HCT116 (cell line): ENCODE data around the gene PHLDA1. TPM values are rescaled to one million over a fixed set of nuclear protein-coding genes. Genes with fewer than 3 reads are reported as not detected.

ENCODE experiments used
- ATAC-seq: fragments of 200-7000 bp; cut with Tn5 transposase; 2 replicates; pipeline ENCODE4 v1.9.1; 2020; ENCODE audit warnings: mild to moderate bottlenecking, moderate library complexity
- BruUV-seq: library from RNA; stranded (reverse); fragments of 400-500 nt; replicated peaks from 2 replicates; lab custom pipeline; 2021; lab: Mats Ljungman, UMichigan
- CTCF ChIA-PET: fragments of 300-600 bp; sonication (Branson Sonifier 250); formaldehyde crosslinking; loops from one replicate; lab custom pipeline; 2021; ENCODE audit warnings: antibody characterized with exemption; lab: Charles Lee
- POLR2A ChIA-PET: fragments of 300-600, 350-600 bp; sonication (Branson Sonifier 250); formaldehyde crosslinking; loops from one replicate; lab custom pipeline; 2021; ENCODE audit warnings: antibody characterized with exemption; lab: Charles Lee
- RAD21 ChIA-PET, 2 experiments: fragments of 300-600 bp; sonication (Branson Sonifier 250); formaldehyde crosslinking; loops; one replicate each; lab custom pipeline; 2023; ENCODE audit warnings: low total read pairs in 2 of 2; ENCODE audit not compliant: uncharacterized antibody in 2 of 2, unreplicated experiment in 2 of 2, low non-redundant PET in 1 of 2; lab: Charles Lee
- DNase-seq: peaks from one replicate; pipeline ENCODE4 v3.0.0-alpha.2; 2010; ENCODE audit warnings: low read depth, low spot score
- H2AFZ ChIP-seq: fragments of 200-600 bp; shearing (Covaris generic), sonication (generic); 2 replicates; pipeline ENCODE4 v1.6.1; 2017; ENCODE audit warnings: low read depth, mixed run types, mixed read lengths, antibody characterized with exemption, low read length; ENCODE audit not compliant: poor library complexity, severe bottlenecking
- H3K27ac ChIP-seq: 2 replicates; pipeline ENCODE4 v1.5.1; 2012; ENCODE audit warnings: low read depth, low read length
- H3K27me3 ChIP-seq: fragments of 200-600 bp; sonication (generic); 2 replicates; pipeline ENCODE4 v1.6.1; 2016; ENCODE audit warnings: mixed run types, low read length, mixed read lengths; ENCODE audit not compliant: insufficient read depth
- H3K36me3 ChIP-seq, 2 experiments: fragments of 200-500 bp in 1 of 2; fragments of 200-600 bp in 1 of 2; sonication (Bioruptor generic) in 1 of 2; sonication (generic) in 1 of 2; 2 replicates each; pipeline versions ENCODE4 v1.5.1 to v1.6.1; 2014 to 2016; ENCODE audit warnings: low read length in 2 of 2, inconsistent platforms in 1 of 2, mixed read lengths in 1 of 2, mixed run types in 1 of 2; ENCODE audit not compliant: insufficient read depth in 2 of 2, control insufficient read depth in 1 of 2
- H3K4me1 ChIP-seq, 2 experiments: fragments of 200-600 bp in 1 of 2; sonication (generic) in 1 of 2; 2 replicates each; pipeline versions ENCODE4 v1.5.1 to v1.6.1; 2012 to 2017; ENCODE audit warnings: low read length in 2 of 2, inconsistent platforms in 1 of 2, mild to moderate bottlenecking in 1 of 2, mixed read lengths in 1 of 2, mixed run types in 1 of 2, moderate library complexity in 1 of 2; ENCODE audit not compliant: insufficient read depth in 2 of 2, control insufficient read depth in 1 of 2
- H3K4me2 ChIP-seq: fragments of 200-600 bp; sonication (generic); 2 replicates; pipeline ENCODE4 v1.6.1; 2017; ENCODE audit warnings: mixed run types, low read length, mixed read lengths
- H3K4me3 ChIP-seq, 2 experiments: fragments of 200-600 bp in 1 of 2; sonication (generic) in 1 of 2; replicated peaks in 1 of 2; 2 replicates each; pipeline ENCODE4 v1.5.1; 2011 to 2016; ENCODE audit warnings: low read length in 2 of 2, control low read depth in 1 of 2, low read depth in 1 of 2, mild to moderate bottlenecking in 1 of 2, mixed read lengths in 1 of 2, mixed run types in 1 of 2
- H3K79me2 ChIP-seq: fragments of 200-600 bp; sonication (generic); 2 replicates; pipeline ENCODE4 v1.6.1; 2017; ENCODE audit warnings: mild to moderate bottlenecking, mixed run types, low read length, moderate library complexity, mixed read lengths; ENCODE audit not compliant: insufficient read depth
- H3K9ac ChIP-seq: fragments of 200-600 bp; sonication (generic); 2 replicates; pipeline ENCODE4 v1.6.1; 2016; ENCODE audit warnings: low read length, mixed read lengths
- H3K9me2 ChIP-seq: fragments of 200-600 bp; sonication (generic), shearing (Covaris generic); 2 replicates; pipeline ENCODE4 v1.6.1; 2017; ENCODE audit warnings: mixed run types, mild to moderate bottlenecking, moderate library complexity; ENCODE audit not compliant: insufficient read depth
- H3K9me3 ChIP-seq, 2 experiments: fragments of 200-500 bp in 1 of 2; fragments of 200-600 bp in 1 of 2; sonication (Bioruptor generic) in 1 of 2; sonication (generic) in 1 of 2; 2 replicates each; pipeline ENCODE4 v1.6.1; 2014 to 2017; ENCODE audit warnings: low read length in 2 of 2, mixed read lengths in 2 of 2, inconsistent platforms in 1 of 2, low read depth in 1 of 2, mild to moderate bottlenecking in 1 of 2, mixed run types in 1 of 2, moderate library complexity in 1 of 2; ENCODE audit not compliant: control insufficient read depth in 1 of 2, insufficient read depth in 1 of 2
- H4K20me1 ChIP-seq: fragments of 200-600 bp; sonication (generic), shearing (Covaris generic); 2 replicates; pipeline ENCODE4 v1.6.1; 2017; ENCODE audit warnings: mixed run types, mild to moderate bottlenecking, moderate library complexity; ENCODE audit not compliant: insufficient read depth
- CBX3 ChIP-seq: IDR thresholded peaks from 2 replicates; pipeline ENCODE4 v1.6.1; 2012; ENCODE audit warnings: low read depth
- CEBPB ChIP-seq: IDR thresholded peaks from 2 replicates; pipeline ENCODE4 v1.6.1; 2012; ENCODE audit warnings: low read depth
- EZH2 ChIP-seq: fragments of 200-600 bp; sonication (generic); IDR thresholded peaks from 2 replicates; pipeline ENCODE4 v1.6.1; 2017; ENCODE audit warnings: antibody characterized with exemption, mixed run types
- EZH2phosphoT487 ChIP-seq: fragments of 200-600 bp; IDR thresholded peaks from 2 replicates; pipeline ENCODE4 v1.6.1; 2018; ENCODE audit warnings: antibody characterized with exemption, borderline replicate concordance
- RAD21 ChIP-seq: IDR thresholded peaks from 2 replicates; pipeline ENCODE4 v1.6.1; 2012; ENCODE audit warnings: low read depth, mild to moderate bottlenecking
- SP1 ChIP-seq: IDR thresholded peaks from 2 replicates; pipeline ENCODE4 v1.6.1; 2012; ENCODE audit warnings: low read depth
- TCF7L2 ChIP-seq: IDR thresholded peaks from 2 replicates; pipeline ENCODE4 v1.7.0; 2011; ENCODE audit warnings: borderline replicate concordance, inconsistent platforms; ENCODE audit not compliant: insufficient read depth, insufficient read length; ENCODE audit errors: extremely low read depth
- intact Hi-C: fragments of 100-400 bp; cut with micrococcal nuclease; formaldehyde crosslinking; loops from 2 replicates; pipeline ENCODE4 v1.10.0; 2022
- total RNA-seq: library from RNA; stranded (reverse); gene quantifications from one replicate; pipeline ENCODE4 v1.2.1, GENCODE V29; 2021; ENCODE audit not compliant: unreplicated experiment
- TF ChIP-seq, protein P1 (sequence below), 3 experiments: fragments of 200-600 bp in 1 of 3; sonication (generic) in 1 of 3; IDR thresholded peaks in 2 of 3; conservative IDR thresholded peaks in 1 of 3; 2 replicates each; pipeline ENCODE4 v1.5.1; 2012 to 2017; ENCODE audit warnings: low read depth in 2 of 3, low read length in 2 of 3, antibody characterized with exemption in 1 of 3, borderline replicate concordance in 1 of 3, control low read depth in 1 of 3, mild to moderate bottlenecking in 1 of 3, mixed read lengths in 1 of 3, mixed run types in 1 of 3, moderate library complexity in 1 of 3; ENCODE audit not compliant: insufficient read depth in 1 of 3

PHLDA1 gene
- total RNA-seq, 1 experiment from 2014 or later, result 231 TPM

DNA sequence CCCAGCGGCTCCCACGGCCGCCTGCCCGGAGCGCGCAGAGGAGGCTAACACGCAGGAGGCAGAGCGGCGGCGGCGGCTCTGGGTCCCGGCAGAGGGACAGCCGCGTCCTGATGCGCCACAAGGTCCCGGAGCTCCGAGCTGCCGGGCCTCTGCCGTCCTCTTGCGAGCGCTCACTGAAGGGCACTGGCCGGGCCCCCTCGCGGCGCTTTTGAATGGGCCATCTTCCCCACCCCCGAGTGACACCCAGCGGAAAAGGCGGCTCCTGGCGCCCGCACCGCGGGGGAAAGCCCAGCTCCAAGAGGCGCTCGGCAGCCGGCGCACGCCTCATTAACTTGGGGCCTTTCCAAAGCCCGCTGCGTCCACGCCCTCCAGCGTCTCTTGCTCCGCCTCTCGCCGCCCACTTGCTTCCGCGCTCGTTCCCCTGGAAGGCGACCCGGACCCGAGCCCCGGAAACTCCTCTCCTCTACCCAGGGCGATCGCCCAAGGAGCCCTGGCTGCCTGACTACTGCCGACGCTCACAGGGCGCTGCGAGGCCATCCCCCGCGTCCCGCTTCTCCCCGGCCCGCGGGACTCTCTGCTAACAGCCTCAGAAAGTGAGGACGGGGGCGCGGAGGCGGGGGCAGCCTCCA is at the start of gene PHLDA1 (continued):
- TF ChIP-seq EZH2phosphoT487 (no peak), RAD21 (peak; percentile 31; the same call in 1 of the 2 replicates), EZH2 (no peak), CEBPB (0 out of 2 replicates have a peak, but pooled peaks have one; percentile 5), SP1 (peak; percentile 75), CBX3 (no peak), TCF7L2 (peak; percentile 61)
- TF ChIP-seq, all 23 proteins: peak for 12

DNA sequence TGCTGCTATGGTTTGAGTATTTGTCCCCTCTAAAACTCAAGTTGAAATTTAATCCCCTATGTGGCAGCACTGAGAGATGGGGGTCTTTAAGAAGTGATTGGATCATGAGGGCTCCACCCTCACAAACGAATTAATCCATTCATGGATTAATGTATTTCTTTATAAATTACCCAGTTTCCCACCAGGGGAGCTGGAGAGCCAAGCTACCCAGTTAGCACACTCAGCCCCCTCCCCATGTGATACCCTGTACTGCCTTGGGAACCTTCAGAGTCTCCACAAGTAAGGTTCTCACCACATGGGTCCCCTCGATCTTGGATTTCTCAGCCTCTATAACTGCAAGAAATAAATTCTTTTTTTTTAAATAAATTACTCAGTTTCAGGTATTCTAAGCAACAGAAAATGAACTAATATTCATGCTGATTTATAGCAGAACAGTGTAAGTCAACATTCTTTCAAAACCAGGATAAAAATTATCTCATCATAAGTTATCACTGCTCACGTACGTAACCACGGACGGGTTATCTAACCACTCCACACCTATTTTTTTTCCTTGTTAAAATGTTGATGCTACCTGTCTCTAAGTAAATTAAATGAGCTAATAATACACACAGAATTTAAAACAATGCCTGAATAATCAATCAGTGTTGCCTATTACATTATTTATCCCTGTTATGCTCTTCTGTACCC is 49.3 kb upstream of the PHLDA1 start:
- no peaks in the 10 kb centered on the region for H3K27me3 ChIP-seq
- ATAC-seq, result no peak
- TF ChIP-seq, protein P1, sequence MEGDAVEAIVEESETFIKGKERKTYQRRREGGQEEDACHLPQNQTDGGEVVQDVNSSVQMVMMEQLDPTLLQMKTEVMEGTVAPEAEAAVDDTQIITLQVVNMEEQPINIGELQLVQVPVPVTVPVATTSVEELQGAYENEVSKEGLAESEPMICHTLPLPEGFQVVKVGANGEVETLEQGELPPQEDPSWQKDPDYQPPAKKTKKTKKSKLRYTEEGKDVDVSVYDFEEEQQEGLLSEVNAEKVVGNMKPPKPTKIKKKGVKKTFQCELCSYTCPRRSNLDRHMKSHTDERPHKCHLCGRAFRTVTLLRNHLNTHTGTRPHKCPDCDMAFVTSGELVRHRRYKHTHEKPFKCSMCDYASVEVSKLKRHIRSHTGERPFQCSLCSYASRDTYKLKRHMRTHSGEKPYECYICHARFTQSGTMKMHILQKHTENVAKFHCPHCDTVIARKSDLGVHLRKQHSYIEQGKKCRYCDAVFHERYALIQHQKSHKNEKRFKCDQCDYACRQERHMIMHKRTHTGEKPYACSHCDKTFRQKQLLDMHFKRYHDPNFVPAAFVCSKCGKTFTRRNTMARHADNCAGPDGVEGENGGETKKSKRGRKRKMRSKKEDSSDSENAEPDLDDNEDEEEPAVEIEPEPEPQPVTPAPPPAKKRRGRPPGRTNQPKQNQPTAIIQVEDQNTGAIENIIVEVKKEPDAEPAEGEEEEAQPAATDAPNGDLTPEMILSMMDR (IDR thresholded peaks at IDR 0.05 in 2 of 3, conservative IDR thresholded peaks at IDR 0.05 in 1 of 3; ENCODE audit: borderline replicate concordance in 1 of 3, insufficient read depth in 1 of 3, low read depth in 2 of 3, low read length in 2 of 3), result peak in 2 of 3 experiments; percentile 6 to 30; a peak in 2 of 6 replicates
- TF ChIP-seq CBX3, result no peak
- TF ChIP-seq, all 23 proteins: peak for 1
- BruUV-seq, result no TSS peak
- H3K9me2 ChIP-seq, result no peaks in the 10 kb centered on the region
- RAD21 ChIA-PET, result no interaction called here
- H3K4me1 ChIP-seq, result peaks cover 10 to 23% of the 10 kb centered on the region in 2 experiments; a peak in 3 of 4 replicates
- peaks cover 84% of the 10 kb centered on the region for H3K79me2 ChIP-seq
- H4K20me1 ChIP-seq, result peaks cover 29% of the 10 kb centered on the region; the same call in 1 of the 2 replicates
- DNase-seq, result no peak
- CTCF ChIA-PET, result no interaction called here
- POLR2A ChIA-PET, result no interaction called here
- intact Hi-C loops, result loop anchor here (5.0 kb wide), 1 partner anchor 476 kb away; the partner anchor contains the start of gene OSBPL8
- H3K27ac ChIP-seq, result no peak overlapping the region
- H3K4me3 ChIP-seq, result no peak overlapping the region
- no peak overlapping the region for H2AFZ ChIP-seq
- no peaks in the 10 kb centered on the region for H3K9me3 ChIP-seq
- H3K4me2 ChIP-seq, result no peak overlapping the region
- H3K9ac ChIP-seq, result no peak overlapping the region
- H3K36me3 ChIP-seq, result peaks cover 0 to 12% of the 10 kb centered on the region in 2 experiments; a peak in 2 of 4 replicates
